GM19468 (cell line): ENCODE data around the gene CDKL5.
"Not testable (repeated sequence)": the region's sequence is repeated elsewhere in the genome, so short reads cannot be mapped to it uniquely, and the experiment has no call there.

Source experiments
- ATAC-seq: cut with Tn5 transposase; IDR thresholded peaks from one replicate; pipeline ENCODE4 v1.9.1; 2021; ENCODE audit warnings: mild to moderate bottlenecking, moderate library complexity, moderate number of reproducible peaks; ENCODE audit not compliant: unreplicated experiment; ENCODE audit errors: extremely low read depth

Gene CDKL5

DNA sequence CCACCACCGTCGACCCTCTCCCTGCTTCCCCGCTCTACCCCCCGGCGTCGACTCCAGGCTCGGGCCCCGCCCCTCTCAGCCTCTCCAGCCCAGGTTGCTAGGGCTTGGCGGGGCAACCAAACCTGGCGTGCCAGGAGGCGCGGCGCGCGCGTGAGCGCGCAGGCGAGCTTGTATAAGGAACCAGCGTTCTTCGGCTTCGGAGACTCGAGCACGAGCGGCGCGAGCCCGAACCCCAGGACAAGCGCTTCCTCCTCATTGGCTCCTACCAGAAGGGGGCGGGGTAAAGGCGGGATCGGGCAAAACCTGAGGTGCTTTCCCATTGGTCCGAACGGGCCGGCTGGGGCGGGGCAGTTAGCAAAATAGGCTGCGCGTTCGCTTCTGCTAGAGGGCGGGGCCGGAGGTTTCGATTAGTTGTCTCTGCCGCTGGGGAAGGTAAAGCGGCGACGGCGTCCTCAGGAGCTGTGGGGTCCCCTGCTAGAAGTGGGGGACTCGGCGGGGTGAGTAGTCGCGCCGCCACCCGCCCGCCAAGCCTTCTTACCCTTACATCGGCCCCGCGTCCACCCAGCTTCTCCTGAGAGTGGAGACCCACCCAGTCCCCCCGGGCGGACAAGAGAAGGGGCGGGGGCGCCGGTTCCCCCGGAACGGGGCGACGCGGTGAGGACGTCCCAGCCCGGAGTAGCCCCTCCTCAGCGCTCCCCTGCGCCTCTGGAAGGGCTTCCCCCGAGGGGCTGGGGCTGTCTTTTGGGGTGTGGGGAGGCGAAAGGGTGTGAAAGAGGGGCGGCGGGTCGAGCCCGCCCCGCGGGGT lies at the start of gene CDKL5:
Gene CDKL5, plus strand, starts transcription at position 410 of the 805 bp plus-strand sequence. CDS start 81,489 bp downstream, outside the sequence.
- ATAC-seq = peak; percentile 80

DNA sequence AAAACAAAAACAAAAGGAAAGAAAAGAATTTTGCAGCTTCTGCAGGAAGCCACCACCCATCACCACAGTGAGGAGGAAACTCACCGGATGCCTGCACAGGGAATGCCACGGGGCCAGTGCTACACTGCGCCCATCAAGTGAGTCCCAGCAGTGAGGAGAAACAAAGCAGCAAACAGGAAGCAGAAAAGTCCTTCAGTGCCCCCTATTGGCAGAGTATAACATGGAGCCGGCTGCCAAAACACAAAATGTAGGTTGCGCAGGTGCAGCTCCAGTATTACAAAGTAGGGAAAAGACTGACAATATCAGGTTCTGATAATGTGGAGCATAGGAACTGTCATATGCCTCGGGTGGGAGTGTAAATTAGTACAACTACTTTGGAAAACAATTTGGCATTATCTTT lies 47.6 kb upstream of the CDKL5 start:
- no peak for ATAC-seq

DNA sequence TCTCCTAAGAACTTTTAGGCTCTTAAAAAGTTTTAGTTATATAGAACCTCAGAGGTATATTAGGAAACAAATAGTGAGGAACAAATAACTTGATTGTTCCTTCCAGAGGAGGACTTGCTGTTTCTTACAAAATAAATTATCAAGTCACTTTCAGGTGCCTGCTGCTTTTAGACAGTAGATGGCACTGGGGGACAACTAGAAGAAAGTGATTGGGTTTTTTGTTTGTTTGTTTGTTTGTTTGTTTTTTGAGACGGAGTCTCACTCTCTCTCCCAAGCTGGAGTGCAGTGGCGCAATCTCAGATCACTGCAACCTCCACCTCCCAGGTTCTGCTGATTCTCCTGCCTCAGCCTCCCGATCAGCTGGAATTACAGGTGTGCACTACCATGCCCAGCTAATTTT lies 35.4 kb upstream of the CDKL5 start:
- no peak for ATAC-seq

DNA sequence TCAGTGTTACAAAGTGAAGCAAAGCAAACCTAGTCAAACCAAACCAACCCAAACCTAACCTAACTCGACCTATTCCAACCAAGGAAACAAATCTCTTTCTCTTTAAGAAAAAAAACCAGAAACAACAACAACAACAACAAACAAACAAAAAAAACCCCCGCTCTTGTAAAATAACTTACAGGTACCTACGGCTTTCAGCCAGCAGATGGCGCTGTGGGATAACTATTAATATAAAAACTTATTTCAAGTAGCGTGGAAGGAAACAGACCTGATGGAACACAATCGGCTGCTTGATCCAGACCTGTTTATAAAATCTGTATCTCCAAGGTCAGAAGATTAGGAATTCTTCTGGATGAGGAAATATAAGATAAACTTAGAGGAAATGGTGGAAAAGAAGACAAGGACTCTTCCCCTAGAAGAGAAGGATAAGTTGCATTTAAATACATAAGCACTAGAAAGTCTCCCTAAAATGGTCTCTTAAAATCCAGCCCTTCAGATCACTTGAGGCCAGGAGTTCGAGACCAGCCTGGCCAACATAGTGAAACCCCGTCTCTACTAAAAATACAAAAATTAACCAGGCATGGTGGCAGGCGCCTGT lies 34.4 kb upstream of the CDKL5 start:
- ATAC-seq = no peak

DNA sequence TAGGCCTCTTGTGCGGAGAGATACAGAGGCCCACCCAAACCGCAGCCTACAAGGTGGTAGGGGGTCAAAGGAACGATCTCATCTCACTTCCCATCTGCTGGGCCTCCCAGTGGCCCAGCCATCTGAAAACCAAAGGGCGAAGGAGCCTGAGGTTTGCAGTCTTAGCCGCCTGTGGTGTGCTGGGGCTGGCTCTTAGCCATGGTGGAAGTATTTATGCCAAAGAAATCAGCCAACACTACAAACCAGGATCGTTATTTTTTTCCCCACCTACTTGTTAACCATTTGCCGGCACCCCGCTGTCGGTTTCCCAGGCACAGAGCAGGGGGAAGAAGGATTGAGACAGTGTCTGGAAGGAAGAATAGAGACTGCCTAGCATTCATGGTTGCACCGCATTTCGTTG lies 30.9 kb upstream of the CDKL5 start:
- ATAC-seq = no peak

DNA sequence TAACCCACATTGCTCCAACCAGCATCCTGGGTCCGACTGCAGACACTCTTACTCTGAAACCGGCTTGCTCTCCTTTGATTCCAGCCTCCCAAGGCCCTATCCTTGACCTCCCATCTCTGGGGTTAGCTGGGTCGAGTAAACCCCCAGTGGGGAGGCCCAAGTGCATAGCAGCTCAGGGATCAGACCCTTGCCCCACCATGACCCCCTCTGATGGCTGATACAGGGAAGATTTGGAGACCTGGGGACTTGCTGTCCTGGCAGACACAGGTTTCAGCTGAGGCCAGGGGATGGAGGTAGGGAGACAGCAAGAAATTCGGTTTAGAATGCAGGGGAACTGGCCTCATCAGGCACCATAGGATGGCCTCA lies 23.6 kb upstream of the CDKL5 start:
- ATAC-seq = no peak

DNA sequence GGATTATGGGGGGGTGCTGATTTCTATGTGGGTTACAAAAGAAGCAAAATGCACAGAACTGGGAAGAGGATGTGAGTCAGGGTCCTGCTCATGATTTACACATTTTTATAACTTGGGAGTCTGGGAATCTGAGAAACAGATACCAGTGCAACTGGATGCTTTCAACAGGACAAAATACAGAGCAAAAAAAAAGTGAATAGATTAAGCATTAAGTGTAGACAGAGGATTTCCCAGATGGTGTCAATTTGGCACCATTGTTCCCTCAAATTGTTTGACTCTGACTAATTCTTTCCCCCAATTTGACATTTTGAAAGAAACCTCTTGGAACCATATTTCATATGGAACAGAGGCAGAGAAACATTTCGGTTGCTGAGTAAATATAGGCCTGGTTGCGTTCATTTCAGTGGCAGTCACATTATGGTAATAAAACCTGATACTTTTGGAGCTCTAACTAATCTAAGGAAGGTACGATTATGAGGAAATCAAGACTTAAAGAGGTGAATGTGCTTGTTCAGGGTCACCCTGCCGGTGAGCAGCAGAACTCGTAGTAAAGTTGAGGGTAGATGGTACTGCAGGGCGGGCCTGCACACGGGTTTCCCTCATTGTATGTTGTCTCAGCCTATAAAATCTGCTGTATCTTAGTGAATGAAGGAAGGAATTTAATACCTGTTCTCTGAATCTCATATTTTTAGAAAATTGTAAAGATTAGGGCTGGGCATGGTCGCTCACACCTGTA lies 18.7 kb upstream of the CDKL5 start:
- ATAC-seq = no peak

DNA sequence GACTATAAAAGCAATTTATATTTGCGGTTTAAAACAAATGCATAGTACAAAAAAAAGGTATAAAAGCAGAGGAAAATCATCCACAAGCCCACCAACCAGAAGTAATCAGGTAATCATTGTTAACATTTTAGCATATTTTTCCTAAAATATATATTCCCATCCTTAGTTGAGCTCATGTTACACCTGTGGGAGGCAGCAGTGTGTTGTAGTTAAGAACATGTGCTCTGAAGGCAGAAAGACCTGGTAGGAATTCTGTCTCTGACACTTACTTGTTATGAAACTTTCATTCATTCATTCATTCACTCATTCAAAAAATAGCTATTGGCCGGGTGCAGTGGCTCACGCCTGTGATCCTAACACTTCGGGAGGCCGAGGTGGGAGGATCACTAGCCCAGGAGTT lies 15.4 kb upstream of the CDKL5 start:
- no peak for ATAC-seq

DNA sequence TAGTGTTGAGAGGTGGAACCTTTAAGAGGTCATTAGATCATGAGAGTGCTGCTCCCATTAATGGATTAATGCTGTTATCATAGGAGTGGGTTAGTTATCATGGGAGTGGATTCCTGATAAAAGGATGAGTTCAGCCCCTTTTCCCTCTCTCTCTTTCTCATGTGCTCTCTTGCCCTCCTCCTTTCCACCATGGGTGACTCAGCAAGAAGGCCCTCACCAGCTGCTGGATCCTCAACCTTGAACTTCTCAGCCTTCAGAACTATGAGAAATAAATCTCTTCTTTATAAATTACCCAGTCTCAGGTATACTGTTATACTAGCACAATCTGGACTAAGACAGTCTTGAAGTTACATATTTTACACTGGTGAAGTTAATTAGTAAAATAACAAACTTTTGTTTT lies 10.0 kb upstream of the CDKL5 start:
- no peak for ATAC-seq

DNA sequence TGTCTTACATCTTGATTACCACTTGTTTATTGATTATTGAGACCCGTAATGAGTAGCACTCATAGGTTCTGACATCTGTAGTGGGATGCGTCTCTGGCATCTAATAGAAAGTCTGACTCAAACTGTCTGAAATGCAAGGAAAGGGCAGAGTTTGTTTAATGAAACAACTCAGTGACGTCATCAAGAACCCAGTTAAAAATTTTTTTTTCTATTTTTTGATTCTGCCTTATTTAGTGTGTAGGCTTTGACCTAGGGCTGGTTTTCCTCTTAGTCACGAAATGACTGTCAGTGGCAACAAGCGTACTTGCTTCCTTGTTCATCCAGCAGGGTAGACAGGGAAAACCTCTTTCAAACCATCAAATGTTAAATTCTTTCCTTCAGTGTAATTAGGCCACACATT lies 3.1 kb upstream of the CDKL5 start:
- ATAC-seq = no peak

DNA sequence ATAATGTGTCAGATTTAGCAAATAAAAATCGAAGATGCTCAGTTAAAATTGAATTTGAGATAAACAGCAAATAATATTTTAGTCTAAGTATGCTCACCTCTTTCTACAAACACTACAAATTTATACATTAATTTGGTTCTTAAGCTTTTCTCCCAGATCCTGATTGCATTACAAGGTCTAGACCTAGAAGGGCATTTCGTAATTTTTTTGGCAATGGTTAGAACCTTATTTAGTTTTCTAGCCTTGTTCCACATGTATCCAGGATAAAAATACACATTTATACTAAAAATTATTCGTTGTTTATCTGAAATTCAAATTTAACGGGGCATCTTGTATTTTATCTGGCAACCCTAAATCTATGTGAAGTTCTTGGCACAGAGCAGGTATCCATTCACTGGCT lies 2.5 kb upstream of the CDKL5 start:
- ATAC-seq = no peak

DNA sequence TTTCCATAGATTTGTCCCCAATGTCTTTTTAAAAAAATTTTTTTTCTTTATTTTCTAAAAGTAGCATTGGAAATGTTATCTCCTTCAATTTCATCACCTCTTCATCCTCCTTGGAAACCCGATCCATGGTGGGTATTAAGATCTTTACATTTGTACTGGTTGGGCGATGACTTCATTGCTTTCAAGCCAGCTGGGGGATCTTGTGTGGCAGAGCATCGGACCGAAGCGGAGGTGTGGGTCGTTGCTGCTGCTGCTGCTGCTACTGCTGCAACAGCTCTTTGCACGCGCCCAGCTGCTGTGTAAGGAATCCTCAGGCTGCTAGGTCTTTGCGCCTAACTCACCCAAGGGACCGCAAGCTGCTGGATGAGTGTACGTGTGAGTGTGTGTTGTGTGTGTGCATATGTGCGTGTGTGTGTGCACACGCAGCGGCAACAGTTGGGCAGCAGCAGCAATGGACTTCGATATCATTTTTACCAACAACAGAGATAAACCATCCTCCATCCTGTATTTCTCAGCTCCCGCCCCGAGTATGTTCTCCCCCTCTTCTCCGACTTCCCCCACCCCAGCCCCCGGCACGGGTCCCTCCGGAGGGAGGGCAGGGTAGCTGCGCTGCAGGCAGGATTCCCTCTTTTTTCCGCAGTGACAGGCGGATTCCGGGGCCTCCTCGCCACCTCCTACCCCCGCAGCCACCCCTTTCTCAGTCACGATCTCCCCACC lies 768 bp upstream of the CDKL5 start:
- ATAC-seq = no peak

DNA sequence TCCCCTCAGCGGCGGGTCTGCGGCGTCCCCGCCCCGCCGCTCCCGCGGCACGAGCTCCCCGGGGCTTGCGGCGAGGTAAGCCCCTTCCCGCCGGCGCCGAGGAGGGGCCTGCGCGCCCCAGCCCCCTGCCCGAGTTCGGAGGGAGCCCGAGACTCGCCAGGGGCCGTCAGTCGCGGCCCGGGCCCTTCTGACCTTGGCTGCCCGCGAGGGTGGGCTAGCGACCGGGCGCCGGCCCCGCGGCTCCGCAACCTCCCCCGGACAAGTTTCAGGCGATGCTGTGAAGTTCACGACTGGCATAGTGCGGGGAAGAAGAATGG lies 554 bp downstream of the CDKL5 start:
- no peak for ATAC-seq

DNA sequence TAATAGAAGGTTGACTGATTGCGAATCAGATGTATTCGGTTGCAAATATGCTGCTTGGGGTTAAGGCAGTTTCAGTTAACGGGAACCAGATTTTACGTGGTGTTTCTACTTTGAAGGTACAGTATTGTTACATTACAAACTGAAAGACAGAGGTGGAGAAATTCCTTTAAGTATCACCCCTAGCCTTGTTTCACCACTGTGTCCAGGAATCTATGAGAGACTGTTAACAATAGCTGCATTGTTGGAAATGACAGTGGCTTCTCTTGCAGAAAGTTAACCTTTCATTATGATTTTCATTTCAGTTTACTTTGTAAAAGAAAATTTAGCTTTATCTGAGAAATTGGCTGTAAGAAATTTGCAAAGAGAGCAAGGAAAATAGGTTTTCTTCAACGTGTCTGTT lies 2.6 kb downstream of the CDKL5 start:
- no peak for ATAC-seq

DNA sequence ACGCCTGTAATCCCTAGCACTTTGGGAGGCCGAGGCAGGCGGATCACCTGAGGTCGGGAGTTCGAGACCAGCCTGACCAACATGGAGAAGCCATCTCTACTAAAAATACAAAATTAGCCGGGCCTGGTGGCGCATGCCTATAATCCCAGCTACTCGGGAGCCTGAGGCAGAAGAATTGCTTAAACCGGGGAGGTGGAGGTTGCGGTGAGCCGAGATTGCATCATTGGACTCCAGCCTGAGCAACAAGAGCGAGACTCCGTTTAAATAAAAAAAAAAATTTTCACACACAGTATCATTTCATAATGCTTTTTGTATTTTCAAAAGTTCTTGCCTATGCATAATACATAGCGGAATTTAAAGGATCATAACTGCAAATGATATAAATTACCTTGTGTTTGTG lies 7.9 kb downstream of the CDKL5 start:
- not testable (repeated sequence) for ATAC-seq

DNA sequence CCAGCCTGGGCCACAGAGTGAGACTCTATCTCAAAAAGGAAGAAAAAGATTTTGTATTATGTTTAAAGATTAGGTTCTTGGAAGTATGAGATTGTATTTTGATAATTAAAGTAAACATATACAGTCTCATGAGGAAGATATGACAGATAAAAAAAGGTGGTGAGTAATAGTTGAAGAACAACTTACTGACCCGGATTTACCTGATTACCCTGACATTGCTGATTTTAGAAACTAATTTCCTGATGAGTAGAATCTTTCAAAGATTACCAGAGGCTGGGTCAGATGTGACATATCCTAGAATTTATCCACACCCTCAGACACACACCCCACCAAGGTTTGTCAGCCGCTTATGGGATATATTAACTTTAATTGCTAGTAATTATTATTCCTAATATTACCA lies 9.5 kb downstream of the CDKL5 start:
- ATAC-seq = no peak

DNA sequence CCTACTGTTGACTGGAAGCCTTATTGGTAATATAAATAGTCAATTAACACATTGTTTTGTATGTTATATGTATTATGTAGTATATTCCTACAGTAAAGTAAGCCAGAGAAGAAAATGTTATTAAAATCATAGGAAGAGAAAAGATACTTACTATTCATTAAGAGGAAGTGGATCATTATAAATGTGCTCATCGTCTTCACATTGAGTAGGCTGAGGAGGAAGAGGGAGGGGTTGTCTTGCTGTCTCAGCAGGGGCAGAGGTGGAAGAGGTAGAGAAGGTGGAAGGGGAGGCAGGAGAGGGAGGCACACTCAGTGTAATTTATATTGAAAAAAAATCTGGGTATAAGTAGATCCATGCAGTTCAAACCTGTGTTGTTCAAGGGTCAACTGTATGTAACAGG lies 10.6 kb downstream of the CDKL5 start:
- ATAC-seq = no peak

DNA sequence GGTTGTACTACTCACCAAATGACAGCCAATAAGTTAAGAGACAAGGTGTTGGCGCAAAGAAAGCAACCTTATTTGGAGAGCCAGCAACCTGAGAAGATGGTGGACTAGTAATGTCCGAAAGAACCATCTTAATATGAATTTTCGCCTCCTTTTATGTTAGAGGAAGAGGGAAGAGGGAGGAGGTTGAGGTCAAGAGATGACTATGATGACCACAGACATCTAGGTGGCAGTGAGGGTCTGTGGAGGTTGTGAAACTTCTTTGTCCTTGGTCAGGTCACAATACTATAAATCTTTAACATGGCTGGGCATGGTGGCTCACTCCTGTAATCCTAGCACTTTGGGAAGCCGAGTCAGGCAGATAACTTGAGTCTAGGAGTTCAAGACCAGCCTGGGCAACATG lies 15.4 kb downstream of the CDKL5 start:
- no peak for ATAC-seq

DNA sequence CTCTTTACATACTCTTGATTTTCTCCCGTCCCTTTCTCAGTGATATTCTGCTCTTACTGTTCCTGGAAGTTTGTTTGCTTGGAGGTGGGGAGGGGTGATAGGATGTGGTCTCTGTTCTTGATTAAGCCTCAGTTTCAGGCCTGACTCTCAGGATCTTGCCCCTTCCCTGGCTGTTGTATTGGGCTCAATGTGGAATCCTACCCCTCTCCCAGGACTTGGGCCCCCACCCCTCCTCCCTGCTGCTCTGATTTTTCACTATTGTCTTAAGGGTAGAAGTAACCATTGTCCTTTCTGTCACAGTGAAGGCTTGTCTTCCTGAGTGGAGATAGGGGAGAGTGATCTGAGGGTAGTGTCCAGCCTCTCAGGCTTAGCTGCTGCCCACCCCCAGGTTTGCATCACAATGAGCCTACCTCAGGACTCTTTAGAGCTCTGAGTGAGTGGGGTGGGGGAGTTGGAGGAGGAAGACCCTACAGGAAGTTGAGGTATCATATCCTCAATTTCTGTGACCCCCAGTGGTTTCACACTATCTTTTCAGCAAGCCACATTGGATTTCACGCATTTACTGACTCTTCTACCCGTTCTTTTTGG lies 16.5 kb downstream of the CDKL5 start:
- no peak for ATAC-seq

DNA sequence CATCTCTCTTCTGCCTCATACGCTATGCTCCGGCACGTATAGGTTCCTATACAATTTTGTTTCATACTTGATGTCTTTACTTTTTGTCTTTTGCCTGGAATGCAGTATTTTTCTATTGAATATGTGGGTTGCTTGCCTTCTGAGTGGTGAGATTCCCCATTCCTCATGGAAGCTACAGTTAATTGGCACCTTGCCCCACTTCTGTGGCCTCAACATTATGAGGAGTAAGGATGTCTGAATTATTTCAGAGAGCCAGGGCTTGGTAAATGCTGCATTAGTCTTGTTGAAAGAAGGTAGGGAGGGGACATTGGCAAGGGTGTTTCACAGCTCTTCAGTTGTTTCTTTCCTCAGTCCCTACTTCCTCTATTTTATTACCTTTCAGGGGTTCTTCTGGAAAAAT lies 23.0 kb downstream of the CDKL5 start:
- no peak for ATAC-seq

DNA sequence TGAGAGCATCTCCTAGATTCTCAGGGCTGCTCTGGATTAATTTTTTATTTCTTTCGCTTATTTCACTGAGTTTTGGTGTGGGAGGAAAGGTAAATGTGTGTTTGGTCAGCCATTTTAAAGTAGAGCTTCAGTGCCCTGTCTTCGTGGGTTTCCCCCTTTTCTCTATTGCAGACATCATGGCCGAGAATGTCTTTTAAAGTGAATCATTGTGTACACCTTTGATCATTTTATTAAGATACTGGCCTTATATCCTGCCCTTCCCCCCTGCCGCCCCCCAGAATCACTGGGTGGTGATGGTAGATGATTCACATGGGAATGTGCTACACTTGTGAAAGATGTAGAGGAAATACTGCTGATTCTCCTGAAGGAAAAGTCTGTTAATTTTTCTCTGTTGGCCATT lies 23.8 kb downstream of the CDKL5 start:
- ATAC-seq = no peak
